KMS-11 (cell line): Measurements from ENCODE around the gene EPRS1.
"Not testable (repeated sequence)": the region's sequence is repeated elsewhere in the genome, so short reads cannot be mapped to it uniquely, and the experiment has no call there.

Source experiments
- H2AFZ ChIP-seq: fragments of 200-600 bp; sonication (generic); 2 replicates; pipeline ENCODE4 v1.6.1; 2016; ENCODE audit warnings: antibody characterized with exemption, mixed run types, low read depth
- H3K27ac ChIP-seq: fragments of 200-600 bp; sonication (generic); 2 replicates; pipeline ENCODE4 v1.6.1; 2016; ENCODE audit warnings: mild to moderate bottlenecking, mixed run types
- H3K27me3 ChIP-seq: fragments of 200-600 bp; sonication (generic); 2 replicates; pipeline ENCODE4 v1.6.1; 2017; ENCODE audit warnings: mild to moderate bottlenecking, low read depth, mixed run types, moderate library complexity; ENCODE audit not compliant: insufficient read depth
- H3K36me3 ChIP-seq: fragments of 200-600 bp; sonication (generic); 2 replicates; pipeline ENCODE4 v1.6.1; 2017; ENCODE audit warnings: mild to moderate bottlenecking, mixed run types; ENCODE audit not compliant: insufficient read depth
- H3K4me1 ChIP-seq: fragments of 200-600 bp; sonication (generic); 2 replicates; pipeline ENCODE4 v1.6.1; 2016; ENCODE audit warnings: mild to moderate bottlenecking, low read depth, mixed run types; ENCODE audit not compliant: poor library complexity, severe bottlenecking
- H3K4me2 ChIP-seq: fragments of 200-600 bp; sonication (generic); 2 replicates; pipeline ENCODE4 v1.7.0; 2016; ENCODE audit warnings: mild to moderate bottlenecking, mixed run types
- H3K4me3 ChIP-seq: fragments of 200-600 bp; sonication (generic); IDR thresholded peaks from 2 replicates; pipeline ENCODE4 v1.6.1; 2017; ENCODE audit warnings: low read depth, low read length, mixed read lengths; ENCODE audit not compliant: insufficient read depth
- H3K79me2 ChIP-seq: fragments of 200-600 bp; sonication (generic); 2 replicates; pipeline ENCODE4 v1.6.1; 2016; ENCODE audit warnings: low read depth, mixed run types; ENCODE audit not compliant: insufficient read depth
- H3K9ac ChIP-seq: fragments of 200-600 bp; sonication (generic); 2 replicates; pipeline ENCODE4 v1.6.1; 2016; ENCODE audit warnings: mild to moderate bottlenecking, mixed run types
- H4K20me1 ChIP-seq: fragments of 200-600 bp; sonication (generic); 2 replicates; pipeline ENCODE4 v1.6.1; 2016; ENCODE audit warnings: mild to moderate bottlenecking, mixed run types; ENCODE audit not compliant: insufficient read depth
- TF ChIP-seq, protein P1 (sequence below): fragments of 200-600 bp; sonication (generic); conservative IDR thresholded peaks from 2 replicates; pipeline ENCODE4 v1.6.1; 2017; ENCODE audit warnings: low read depth, mild to moderate bottlenecking, antibody characterized with exemption, low read length, moderate library complexity, mixed read lengths

EPRS1 gene

DNA sequence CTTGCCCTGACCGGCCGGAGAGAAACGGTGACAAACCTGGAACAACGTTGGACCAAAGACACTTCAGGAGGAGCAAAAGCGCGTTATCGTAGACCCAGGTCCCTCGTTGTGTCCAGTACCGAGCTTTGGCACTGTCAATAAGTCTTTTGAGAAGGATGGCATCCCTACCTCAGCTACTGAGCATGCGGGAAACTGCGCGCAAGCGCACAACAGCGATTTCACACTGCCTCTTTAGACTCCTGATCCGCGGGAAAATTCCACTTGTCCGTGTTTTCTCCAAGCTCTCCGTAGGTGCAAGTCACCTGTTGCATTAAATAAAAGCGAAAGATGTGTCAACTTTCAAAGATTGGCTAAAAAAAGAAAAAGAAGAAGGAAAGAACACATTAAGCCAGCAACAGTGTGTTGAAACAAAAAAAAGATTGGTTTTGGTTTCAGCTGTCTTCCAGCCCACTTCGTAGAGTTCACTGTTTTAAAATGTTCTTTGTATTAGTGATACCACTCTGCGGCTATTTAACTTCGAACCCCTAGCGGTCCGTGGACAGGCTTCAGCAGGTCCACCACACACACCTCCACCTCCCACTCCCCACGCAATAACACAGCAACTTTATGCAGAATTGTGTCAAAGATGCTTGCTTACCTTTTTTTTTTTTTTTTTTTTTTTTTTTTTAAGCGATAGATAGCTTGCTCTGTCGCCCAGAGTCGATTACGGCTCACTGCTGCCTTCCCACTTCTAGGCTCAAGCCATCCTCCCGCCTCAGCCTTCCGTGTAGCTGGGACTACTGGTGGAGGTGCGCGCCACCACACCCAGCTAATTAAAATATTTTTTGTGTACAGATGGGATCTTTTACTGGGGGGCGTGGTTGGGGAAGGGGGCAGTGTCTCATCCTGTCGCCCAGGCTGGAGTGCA is 43.6 kb upstream of the EPRS1 start, which contains the start of gene BPNT1:
Gene BPNT1, minus strand, starts transcription at position 139 of the 907 bp plus-strand sequence. CDS start 9,942 bp downstream, outside the sequence.
- H3K27ac ChIP-seq: peak within 1 kb of the TSS; percentile 12; the same call in 1 of the 2 replicates
- H3K36me3 ChIP-seq: no peaks in the 10 kb centered on the region
- peak within 1 kb of the TSS; percentile 68 for H2AFZ ChIP-seq
- no peaks in the 10 kb centered on the region for H3K27me3 ChIP-seq
- peak within 1 kb of the TSS; percentile 82 for H3K4me3 ChIP-seq
- TF ChIP-seq, protein P1, sequence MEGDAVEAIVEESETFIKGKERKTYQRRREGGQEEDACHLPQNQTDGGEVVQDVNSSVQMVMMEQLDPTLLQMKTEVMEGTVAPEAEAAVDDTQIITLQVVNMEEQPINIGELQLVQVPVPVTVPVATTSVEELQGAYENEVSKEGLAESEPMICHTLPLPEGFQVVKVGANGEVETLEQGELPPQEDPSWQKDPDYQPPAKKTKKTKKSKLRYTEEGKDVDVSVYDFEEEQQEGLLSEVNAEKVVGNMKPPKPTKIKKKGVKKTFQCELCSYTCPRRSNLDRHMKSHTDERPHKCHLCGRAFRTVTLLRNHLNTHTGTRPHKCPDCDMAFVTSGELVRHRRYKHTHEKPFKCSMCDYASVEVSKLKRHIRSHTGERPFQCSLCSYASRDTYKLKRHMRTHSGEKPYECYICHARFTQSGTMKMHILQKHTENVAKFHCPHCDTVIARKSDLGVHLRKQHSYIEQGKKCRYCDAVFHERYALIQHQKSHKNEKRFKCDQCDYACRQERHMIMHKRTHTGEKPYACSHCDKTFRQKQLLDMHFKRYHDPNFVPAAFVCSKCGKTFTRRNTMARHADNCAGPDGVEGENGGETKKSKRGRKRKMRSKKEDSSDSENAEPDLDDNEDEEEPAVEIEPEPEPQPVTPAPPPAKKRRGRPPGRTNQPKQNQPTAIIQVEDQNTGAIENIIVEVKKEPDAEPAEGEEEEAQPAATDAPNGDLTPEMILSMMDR: no peak
- peaks cover 13% of the 10 kb centered on the region; the same call in 1 of the 2 replicates for H3K79me2 ChIP-seq
- H3K4me1 ChIP-seq: peaks cover 11% of the 10 kb centered on the region
- peak within 1 kb of the TSS; percentile 47 for H3K4me2 ChIP-seq
- H4K20me1 ChIP-seq: no peaks in the 10 kb centered on the region
- H3K9ac ChIP-seq: peak within 1 kb of the TSS; percentile 35; the same call in 1 of the 2 replicates

DNA sequence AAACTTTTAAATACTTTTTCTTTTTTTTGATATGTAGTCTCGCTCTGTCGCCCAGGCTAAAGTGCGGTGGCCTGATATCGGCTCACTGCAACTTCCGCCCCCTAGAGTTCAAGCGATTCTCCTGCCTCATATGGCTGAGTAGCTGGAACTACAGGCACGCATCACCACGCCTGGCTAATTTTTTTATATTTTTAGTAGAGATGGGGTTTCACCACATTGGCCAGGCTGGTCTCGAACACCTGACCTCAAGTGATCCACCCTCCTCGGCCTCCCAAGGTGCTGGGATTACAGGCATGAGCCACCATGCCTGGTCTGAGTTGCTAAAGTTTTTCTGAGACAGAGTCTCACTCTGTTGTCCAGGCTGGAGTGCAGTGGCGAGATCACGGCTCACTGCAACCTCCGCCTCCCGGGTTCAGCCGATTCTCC is 40.0 kb upstream of the EPRS1 start:
- H3K4me2 ChIP-seq, H3K79me2 ChIP-seq, H3K27me3 ChIP-seq, H2AFZ ChIP-seq, H3K27ac ChIP-seq, H4K20me1 ChIP-seq, H3K36me3 ChIP-seq, H3K4me1 ChIP-seq, H3K9ac ChIP-seq, H3K4me3 ChIP-seq: not testable (repeated sequence)

DNA sequence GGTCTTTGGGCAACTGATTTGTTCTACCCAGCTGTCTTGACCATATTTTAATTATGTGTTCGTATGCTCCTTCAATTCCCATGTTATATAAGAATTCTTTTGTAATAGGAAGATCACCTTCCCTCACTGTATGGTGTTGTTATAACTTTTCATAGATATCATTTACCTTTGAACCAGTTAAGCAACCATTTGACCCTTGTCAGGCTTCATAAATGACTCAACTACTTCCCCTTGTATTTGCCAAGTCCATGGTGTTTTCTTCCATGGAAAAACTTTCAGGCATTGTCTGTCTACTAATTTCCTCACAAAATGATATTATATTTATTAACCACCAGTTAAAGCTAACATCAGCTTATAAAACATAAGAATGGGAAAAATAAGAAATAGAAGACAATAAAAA is 38.2 kb upstream of the EPRS1 start:
- no peaks in the 10 kb centered on the region for H3K27me3 ChIP-seq
- no peaks in the 10 kb centered on the region for H3K4me1 ChIP-seq
- H3K4me3 ChIP-seq: no peak overlapping the region
- H3K27ac ChIP-seq: no peak overlapping the region
- H3K79me2 ChIP-seq: peaks cover 5% of the 10 kb centered on the region; the same call in 1 of the 2 replicates
- H3K36me3 ChIP-seq: no peaks in the 10 kb centered on the region
- no peak overlapping the region for H3K9ac ChIP-seq
- TF ChIP-seq, protein P1: no peak
- H4K20me1 ChIP-seq: no peaks in the 10 kb centered on the region
- H2AFZ ChIP-seq: no peak overlapping the region
- no peak overlapping the region for H3K4me2 ChIP-seq

DNA sequence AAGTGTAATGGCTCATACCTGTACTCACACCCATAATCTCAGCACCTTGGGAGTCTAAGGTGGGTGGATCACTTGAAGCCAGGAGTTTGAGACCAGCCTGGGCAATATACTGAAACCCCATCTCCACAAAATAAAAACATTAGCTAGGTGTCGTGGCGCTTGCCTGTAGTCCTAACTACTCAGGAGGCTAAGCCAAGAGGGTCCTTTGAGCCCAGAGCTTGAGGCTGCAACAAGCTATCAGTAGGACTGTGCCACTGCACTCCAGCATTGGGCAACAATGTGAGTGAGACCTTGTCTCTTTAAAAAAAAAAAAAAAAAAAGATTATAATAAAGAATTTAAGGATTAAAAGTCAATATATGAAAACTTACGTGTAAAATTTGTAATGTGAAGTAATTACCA is 31.6 kb upstream of the EPRS1 start:
- Histone ChIP-seq H3K27ac (no peak overlapping the region), H3K4me2 (no peak overlapping the region), H2AFZ (no peak overlapping the region), H3K79me2 (no peaks in the 10 kb centered on the region), H3K36me3 (no peaks in the 10 kb centered on the region), H3K9ac (no peak overlapping the region), H3K4me3 (no peak overlapping the region), H4K20me1 (no peaks in the 10 kb centered on the region), H3K27me3 (no peaks in the 10 kb centered on the region), H3K4me1 (no peaks in the 10 kb centered on the region)
- TF ChIP-seq, protein P1: no peak
